Central memory CD8-positive, alpha-beta T cell (primary cell): ENCODE measurements around the gene SMURF1.

ENCODE experiments used
- ATAC-seq: fragments of 150-1000 bp; cut with Tn5 transposase; replicated peaks from 2 replicates; pipeline ENCODE4 v1.10.0; 2022; ENCODE audit warnings: mild to moderate bottlenecking, moderate FRiP score, moderate number of reproducible peaks; ENCODE audit not compliant: poor library complexity, severe bottlenecking; ENCODE audit errors: extremely low read depth
- DNase-seq, 2 donors: peaks; one replicate each; pipeline ENCODE4 v3.0.0; 2021; ENCODE audit warnings: low spot score in 2 of 2
- H3K27ac Mint-ChIP-seq: one replicate; pipeline ENCODE4 v1.8.0; 2022; ENCODE audit warnings: low read depth, mild to moderate bottlenecking, moderate library complexity, mixed read lengths
- H3K27me3 Mint-ChIP-seq: one replicate; pipeline ENCODE4 v1.8.0; 2022; ENCODE audit warnings: mixed read lengths
- H3K36me3 Mint-ChIP-seq: one replicate; pipeline ENCODE4 v1.8.0; 2022; ENCODE audit warnings: mild to moderate bottlenecking, moderate library complexity, mixed read lengths; ENCODE audit not compliant: insufficient read depth
- H3K4me1 Mint-ChIP-seq: one replicate; pipeline ENCODE4 v1.8.0; 2022; ENCODE audit warnings: mixed read lengths
- H3K4me3 Mint-ChIP-seq: one replicate; pipeline ENCODE4 v1.8.0; 2022; ENCODE audit warnings: mild to moderate bottlenecking, moderate library complexity, mixed read lengths
- H3K9me3 Mint-ChIP-seq: one replicate; pipeline ENCODE4 v1.8.0; 2022; ENCODE audit warnings: mixed read lengths

Gene SMURF1

DNA sequence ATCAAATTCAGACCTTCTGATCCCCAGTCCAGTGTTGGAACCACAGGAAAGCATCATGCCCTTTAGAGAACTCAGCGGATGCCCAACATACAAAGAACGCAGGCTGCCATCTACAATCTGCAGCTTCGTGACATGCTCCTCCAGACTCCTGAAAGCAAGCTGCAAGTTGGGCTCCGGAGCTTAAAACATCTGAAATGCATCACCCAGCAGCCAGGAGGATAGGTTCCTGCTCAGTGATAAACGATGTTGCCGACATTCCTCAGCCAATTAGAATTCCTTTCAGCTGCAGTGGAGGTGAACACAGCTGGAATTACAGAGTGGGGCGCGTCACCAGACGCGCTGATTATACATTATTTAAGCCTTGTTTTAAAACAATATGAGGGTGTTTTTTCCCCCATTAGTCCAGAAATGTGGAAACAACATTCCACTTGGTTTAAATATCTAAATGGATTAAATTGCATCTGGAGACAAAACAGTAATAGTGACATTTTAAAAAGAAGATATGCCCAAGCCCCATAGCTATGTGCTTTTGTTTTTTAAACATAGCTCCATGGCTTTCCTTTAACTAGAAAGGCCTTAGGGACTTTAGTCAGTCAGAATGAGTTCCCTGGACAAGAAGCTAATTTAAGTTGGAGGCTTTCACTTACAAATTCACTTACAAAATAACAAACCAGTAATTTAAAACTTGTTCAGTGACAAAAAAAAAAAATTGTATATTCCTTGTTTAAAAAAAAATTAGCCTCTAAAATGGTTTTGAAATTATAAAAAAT is 6.3 kb downstream of the SMURF1 start:
- Mint-ChIP-seq H3K27me3 (no peaks in the 10 kb centered on the region), H3K4me1 (peaks cover 69% of the 10 kb centered on the region), H3K9me3 (no peaks in the 10 kb centered on the region), H3K36me3 (peaks cover 8% of the 10 kb centered on the region), H3K4me3 (no peak overlapping the region), H3K27ac (no peak overlapping the region)
- ATAC-seq (no peak), DNase-seq (no peak)

DNA sequence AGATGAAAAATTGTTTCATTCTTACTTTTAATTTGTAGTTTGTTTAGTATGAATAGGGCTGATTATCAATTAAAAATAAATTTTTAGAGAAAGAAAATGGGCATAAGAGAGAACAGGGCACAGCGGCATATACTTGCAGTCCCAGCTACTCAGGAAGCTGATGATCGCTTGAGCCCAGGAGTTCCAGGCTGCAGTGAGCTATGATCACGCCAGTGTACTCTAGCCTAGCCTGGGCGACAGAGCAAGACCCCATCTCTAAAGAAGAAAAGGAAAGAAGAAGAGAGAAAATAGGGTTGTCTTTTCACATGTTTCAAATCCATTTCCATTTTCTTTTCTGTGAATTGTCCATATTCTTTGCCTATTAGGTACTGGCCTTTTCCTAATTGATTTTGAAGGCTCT is 8.0 kb downstream of the SMURF1 start:
- H3K4me3 Mint-ChIP-seq = no peak overlapping the region
- no peak overlapping the region for H3K27ac Mint-ChIP-seq
- DNase-seq (no peak), ATAC-seq (no peak)
- no peaks in the 10 kb centered on the region for H3K27me3 Mint-ChIP-seq
- H3K4me1 Mint-ChIP-seq = peaks cover 67% of the 10 kb centered on the region
- H3K36me3 Mint-ChIP-seq = no peaks in the 10 kb centered on the region
- H3K9me3 Mint-ChIP-seq = no peaks in the 10 kb centered on the region

DNA sequence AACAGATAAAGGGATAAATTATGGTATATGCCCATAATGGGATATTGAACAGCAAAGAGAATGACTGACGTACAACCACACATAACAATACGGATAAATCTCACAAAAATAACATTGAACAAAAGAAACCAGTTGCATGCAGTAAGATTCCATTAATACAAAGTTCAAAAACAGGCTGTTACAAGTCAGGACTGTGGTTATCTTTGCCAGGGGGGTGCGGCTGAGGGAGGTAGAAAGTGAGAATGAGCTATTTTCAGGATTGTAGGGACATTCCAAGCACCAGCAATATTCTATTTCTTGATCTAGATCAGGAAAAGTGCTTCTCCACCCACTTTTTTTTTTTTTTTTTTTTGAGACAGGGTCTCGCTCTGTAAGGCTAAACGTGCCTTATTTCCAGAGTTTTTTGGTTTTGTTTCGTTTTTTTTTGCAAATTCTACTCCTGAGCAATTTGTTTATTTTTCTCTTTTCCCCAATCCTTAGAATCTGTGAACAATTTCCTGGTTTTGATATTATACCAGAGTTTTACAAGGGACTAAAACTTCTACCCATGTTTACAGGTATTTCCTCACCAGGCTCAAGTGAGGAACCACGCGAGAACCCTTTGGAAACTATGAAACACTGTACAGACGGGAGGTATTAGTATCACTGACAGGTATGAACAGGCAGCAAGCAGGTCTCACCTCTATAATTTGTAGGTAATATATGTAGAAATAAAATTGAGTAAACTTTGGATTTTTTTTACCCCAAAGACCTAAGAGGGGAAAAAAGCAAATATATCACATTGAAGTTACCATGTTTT is 9.9 kb downstream of the SMURF1 start:
- H3K4me1 Mint-ChIP-seq = peaks cover 55% of the 10 kb centered on the region

DNA sequence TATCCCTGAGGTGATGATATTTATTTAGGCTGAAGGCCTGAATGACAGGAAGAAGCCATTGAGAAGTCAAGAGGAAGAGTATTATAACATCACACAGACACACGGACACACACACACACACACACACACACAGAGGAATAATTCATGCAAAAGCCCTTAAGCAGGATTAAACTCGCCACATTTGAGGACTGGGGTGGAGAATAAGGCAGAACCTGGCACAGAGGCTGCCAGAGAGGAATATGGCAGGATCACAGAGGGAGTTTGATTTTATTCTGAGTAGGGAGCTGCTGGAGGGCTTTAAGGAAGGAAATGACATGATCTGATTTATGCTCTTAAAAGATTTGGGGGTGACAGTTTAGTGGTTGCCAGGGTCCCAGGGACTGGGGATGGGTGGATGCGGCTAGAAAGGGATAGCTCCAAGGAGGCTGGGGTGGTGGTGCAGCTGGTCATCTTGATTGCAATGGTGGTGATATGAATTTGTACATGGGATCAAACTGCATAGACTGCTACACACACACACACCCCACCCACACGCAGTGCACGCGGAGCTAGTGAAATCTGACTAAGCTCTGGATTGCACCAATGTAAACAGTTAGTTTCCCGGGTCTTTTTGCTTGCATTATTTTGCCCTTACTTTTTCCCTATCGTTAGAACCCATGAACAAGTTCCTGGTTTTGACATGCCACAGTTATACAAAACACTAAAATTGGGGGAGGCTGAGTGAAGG is 11.2 kb downstream of the SMURF1 start:
- ATAC-seq = no peak
- H3K4me3 Mint-ChIP-seq = no peak overlapping the region
- no peak for DNase-seq
- H3K4me1 Mint-ChIP-seq = peaks cover 49% of the 10 kb centered on the region
- H3K9me3 Mint-ChIP-seq = no peaks in the 10 kb centered on the region
- H3K36me3 Mint-ChIP-seq = no peaks in the 10 kb centered on the region
- H3K27me3 Mint-ChIP-seq = no peaks in the 10 kb centered on the region
- H3K27ac Mint-ChIP-seq = no peak overlapping the region

More for the DNA sequence above, 9.9 kb downstream of the SMURF1 start:
- Mint-ChIP-seq H3K4me3 (no peak overlapping the region), H3K27me3 (no peaks in the 10 kb centered on the region), H3K9me3 (no peaks in the 10 kb centered on the region), H3K36me3 (no peaks in the 10 kb centered on the region), H3K27ac (no peak overlapping the region)
- ATAC-seq (no peak), DNase-seq (no peak)

DNA sequence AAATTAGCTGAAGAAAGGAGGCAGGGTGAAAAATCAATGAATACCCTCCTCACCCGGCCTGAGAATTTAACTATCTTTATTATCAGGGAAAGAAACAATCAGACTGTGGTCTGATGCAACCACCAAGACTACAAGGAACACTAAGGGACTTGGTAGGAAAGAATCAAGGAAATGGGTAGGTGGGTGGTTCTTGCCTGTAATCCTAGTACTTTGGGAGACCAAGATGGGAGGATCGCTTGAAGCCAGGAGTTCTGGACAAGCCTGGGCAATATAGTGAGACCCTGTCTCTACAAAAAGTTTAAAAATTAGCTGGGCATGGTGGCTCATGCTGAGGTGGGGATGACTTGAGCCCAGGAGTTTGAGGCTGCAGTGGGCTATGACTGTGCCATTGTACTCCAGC is 12.6 kb downstream of the SMURF1 start:
- Mint-ChIP-seq H3K27me3 (no peaks in the 10 kb centered on the region), H3K4me3 (no peak overlapping the region), H3K27ac (no peak overlapping the region), H3K9me3 (no peaks in the 10 kb centered on the region), H3K4me1 (peaks cover 55% of the 10 kb centered on the region), H3K36me3 (no peaks in the 10 kb centered on the region)
- DNase-seq = no peak
- no peak for ATAC-seq

DNA sequence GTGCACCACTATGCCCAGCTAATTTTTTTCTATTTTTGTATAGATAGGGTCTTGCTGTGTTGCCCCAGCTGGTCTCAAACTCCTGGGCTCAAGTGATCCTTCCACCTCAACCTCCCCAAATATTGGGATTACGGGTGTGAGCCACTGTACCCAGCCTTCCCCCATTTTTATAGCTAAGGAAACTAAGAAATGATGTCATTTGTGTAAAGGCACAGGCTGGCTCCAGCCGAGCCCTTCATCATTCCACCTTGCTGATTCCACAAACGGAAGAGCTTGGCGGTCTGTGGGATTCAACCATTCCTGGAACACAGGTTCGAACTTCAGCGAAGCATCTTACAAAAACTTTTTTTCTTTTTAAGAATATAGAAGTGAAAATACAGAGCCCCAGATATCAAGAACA is 14.4 kb downstream of the SMURF1 start:
- DNase-seq (no peak), ATAC-seq (no peak)
- no peaks in the 10 kb centered on the region for H3K27me3 Mint-ChIP-seq
- no peak overlapping the region for H3K4me3 Mint-ChIP-seq
- H3K9me3 Mint-ChIP-seq = no peaks in the 10 kb centered on the region
- H3K27ac Mint-ChIP-seq = no peak overlapping the region
- no peaks in the 10 kb centered on the region for H3K36me3 Mint-ChIP-seq
- H3K4me1 Mint-ChIP-seq = peaks cover 56% of the 10 kb centered on the region

DNA sequence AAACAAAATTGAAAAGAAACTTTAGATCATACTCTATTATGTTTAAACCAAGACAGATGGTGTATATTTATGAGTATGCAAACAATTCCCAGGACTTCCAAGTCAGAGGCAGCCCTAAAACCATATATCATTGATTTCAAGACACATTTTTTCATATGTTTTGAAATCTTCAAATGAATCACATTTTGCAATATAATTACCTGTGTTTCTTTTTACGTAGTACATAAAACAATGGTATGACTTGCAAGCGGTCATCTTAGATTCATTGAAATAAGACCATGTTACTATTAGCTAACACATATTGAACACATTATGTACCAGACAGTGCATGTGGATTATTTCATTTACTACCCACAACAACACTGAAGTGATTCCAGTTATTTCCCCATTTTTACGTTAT is 14.9 kb downstream of the SMURF1 start:
- H3K4me3 Mint-ChIP-seq = no peak overlapping the region
- no peak overlapping the region for H3K27ac Mint-ChIP-seq
- H3K9me3 Mint-ChIP-seq = no peaks in the 10 kb centered on the region
- ATAC-seq (no peak), DNase-seq (no peak)
- H3K36me3 Mint-ChIP-seq = no peaks in the 10 kb centered on the region
- no peaks in the 10 kb centered on the region for H3K27me3 Mint-ChIP-seq
- H3K4me1 Mint-ChIP-seq = peaks cover 56% of the 10 kb centered on the region

DNA sequence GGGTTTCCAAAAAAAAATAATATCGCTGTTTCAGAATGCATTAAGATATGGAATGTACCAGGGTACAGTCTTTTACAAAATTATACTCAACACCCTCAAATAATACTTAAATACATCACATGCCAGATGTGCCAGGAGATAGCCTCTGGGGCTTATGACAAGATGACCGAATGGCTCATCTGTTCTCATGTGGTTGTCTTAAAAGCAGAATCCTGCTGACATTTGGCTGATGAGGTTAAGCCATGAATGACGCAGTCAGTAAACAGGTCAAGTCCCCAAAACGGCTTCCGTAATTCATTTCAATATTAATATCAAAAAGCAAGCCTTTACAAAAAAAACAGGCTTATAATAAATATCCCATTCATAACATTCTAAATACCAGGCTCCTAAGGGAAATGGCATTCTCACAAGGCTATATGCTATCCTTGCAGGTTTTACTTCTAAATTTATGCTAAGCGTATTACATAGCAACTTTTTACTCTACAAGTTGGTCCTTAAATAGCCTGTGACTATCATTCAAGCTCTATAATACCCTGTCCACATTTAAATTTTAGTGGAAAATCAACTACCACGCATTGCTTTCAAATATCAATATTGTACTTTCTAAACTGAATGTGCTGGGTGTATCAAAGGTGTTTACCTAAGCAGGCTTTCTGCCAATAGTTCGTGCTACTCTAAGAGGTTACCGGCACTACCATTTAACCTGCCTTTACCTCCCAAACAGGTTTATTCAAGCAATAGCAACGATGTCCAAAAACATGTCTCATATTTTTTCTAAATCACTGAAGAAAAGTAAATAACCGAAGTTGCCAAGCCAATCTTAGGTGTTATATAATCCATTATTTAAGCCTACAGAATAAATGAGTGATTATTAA is 15.6 kb downstream of the SMURF1 start:
- Mint-ChIP-seq H3K27ac (no peak overlapping the region), H3K27me3 (no peaks in the 10 kb centered on the region), H3K36me3 (peaks cover 2% of the 10 kb centered on the region), H3K4me3 (no peak overlapping the region), H3K4me1 (peaks cover 50% of the 10 kb centered on the region), H3K9me3 (no peaks in the 10 kb centered on the region)
- no peak for DNase-seq
- no peak for ATAC-seq

DNA sequence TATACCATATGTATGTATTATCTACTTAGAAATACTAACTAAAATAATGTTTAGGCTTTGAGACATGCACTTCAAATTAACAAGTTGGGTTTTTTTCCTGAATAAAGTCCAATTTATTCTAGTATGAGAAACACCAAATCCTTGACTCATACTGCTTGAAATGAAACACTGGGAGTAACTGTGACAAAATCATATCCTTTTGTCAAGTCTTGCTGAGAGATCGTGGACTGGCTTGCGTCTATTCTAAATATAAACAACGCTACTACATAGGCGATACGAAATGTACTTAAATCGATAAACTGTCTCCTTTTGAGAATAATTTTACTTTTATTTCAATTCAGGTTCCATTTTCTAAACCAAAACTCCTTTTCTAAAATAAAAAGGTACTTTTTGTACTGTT is 16.3 kb downstream of the SMURF1 start:
- Mint-ChIP-seq H3K4me3 (no peak overlapping the region), H3K27me3 (no peaks in the 10 kb centered on the region), H3K27ac (no peak overlapping the region), H3K9me3 (no peaks in the 10 kb centered on the region), H3K4me1 (peaks cover 43% of the 10 kb centered on the region), H3K36me3 (peaks cover 2% of the 10 kb centered on the region)
- DNase-seq (no peak), ATAC-seq (no peak)

DNA sequence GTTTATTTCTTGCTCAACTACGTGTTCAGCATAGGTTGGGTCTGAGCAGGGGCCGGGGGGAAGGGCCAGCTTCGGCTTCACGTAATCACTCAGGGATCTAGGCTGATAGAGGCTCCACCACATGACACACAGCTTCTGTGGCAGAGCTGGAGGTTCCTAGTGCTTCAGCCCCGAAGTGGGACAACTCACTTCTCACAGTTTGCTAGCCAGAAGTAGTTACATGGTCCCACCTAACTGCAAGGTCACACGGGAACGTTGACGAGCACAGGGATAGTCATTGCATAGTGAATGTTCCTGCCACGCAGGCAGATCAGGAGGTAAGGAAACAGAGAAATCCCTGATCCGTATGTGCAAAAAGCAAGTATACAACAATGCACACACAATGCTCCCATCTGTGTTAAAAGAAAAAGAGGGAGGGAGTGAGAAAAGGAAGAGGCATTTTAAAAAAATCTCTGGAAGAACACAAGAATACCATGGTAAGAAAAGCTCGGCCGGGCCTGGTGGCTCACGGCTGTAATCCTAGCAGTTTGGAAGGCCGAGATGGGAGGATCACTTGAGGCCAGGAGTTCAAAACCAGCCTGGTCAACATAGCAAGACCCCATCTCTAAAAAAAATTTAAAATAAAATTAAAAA is 16.9 kb downstream of the SMURF1 start:
- H3K4me3 Mint-ChIP-seq = no peak overlapping the region
- no peak for DNase-seq
- no peak overlapping the region for H3K27ac Mint-ChIP-seq
- no peaks in the 10 kb centered on the region for H3K27me3 Mint-ChIP-seq
- peaks cover 37% of the 10 kb centered on the region for H3K4me1 Mint-ChIP-seq
- no peak for ATAC-seq
- no peaks in the 10 kb centered on the region for H3K9me3 Mint-ChIP-seq
- H3K36me3 Mint-ChIP-seq = peaks cover 2% of the 10 kb centered on the region

DNA sequence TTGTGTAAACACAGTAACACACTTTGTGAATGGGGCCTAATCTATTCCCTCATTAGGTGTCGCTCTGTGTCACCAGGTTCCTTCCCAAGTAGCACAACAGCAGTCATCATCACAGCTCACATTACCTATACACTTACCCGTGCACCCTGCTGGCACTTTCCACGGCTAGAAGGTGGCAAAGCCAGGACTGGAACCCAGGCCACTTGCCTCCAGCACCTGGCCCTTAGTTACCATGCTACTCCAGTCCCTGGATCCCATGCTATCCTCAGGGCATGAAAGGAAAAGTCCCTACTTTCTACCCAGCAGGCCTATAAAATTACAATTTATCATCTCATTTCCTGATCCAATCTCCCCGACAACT is 18.4 kb downstream of the SMURF1 start:
- ATAC-seq = no peak
- Mint-ChIP-seq H3K4me1 (peaks cover 24% of the 10 kb centered on the region), H3K4me3 (no peak overlapping the region)

More for the DNA sequence above, 18.4 kb downstream of the SMURF1 start:
- no peaks in the 10 kb centered on the region for H3K9me3 Mint-ChIP-seq
- H3K36me3 Mint-ChIP-seq = peaks cover 3% of the 10 kb centered on the region
- no peak for DNase-seq
- H3K27me3 Mint-ChIP-seq = no peaks in the 10 kb centered on the region
- H3K27ac Mint-ChIP-seq = peak overlapping the region; percentile 20
